Adrenal gland (tissue), 5 donors: ENCODE results near the gene ATXN7.

ENCODE experiments used
- CTCF ChIP-seq, 6 experiments: fragments of 450-650 bp in 4 of 6; fragments of 200-600 bp in 2 of 6; sonication (generic) in 1 of 6; IDR thresholded peaks; 1 replicate in 5 of 6; 2 replicates in 1 of 6; pipeline versions ENCODE4 v1.5.1 to v1.8.0; 2016 to 2021; ENCODE audit warnings: antibody characterized with exemption in 6 of 6, mild to moderate bottlenecking in 2 of 6, moderate library complexity in 1 of 6
- POLR2A ChIP-seq, 2 donors: fragments of 450-650 bp; IDR thresholded peaks; one replicate each; pipeline ENCODE4 v1.6.1; 2017; ENCODE audit warnings: antibody characterized with exemption in 2 of 2, mild to moderate bottlenecking in 2 of 2, moderate library complexity in 1 of 2
- donor health status: DM: no; HTN: no; CAD: no.

- TF ChIP-seq CTCF (IDR thresholded peaks at IDR 0.05), result no peak
- TF ChIP-seq POLR2A (IDR thresholded peaks at IDR 0.05), result no peak
These were observed 6.4 kb downstream of the ATXN7 start for GRCh38 chr3:63869940-63870614.
